Stimulated activated CD4-positive, alpha-beta T cell treated with anti-CD3 and anti-CD28 coated beads, Interleukin-12 subunit alpha, Interleukin-12 subunit beta, amount 100 ng/mL, for 48 hours (primary cell): ENCODE data around the gene WFIKKN1.

Source experiments
- DNase-seq, 3 donors: peaks; one replicate each; pipeline ENCODE4 v3.0.0-alpha.2; 2020; ENCODE audit warnings: low read depth in 2 of 3, low spot score in 1 of 3

WFIKKN1 gene

DNA sequence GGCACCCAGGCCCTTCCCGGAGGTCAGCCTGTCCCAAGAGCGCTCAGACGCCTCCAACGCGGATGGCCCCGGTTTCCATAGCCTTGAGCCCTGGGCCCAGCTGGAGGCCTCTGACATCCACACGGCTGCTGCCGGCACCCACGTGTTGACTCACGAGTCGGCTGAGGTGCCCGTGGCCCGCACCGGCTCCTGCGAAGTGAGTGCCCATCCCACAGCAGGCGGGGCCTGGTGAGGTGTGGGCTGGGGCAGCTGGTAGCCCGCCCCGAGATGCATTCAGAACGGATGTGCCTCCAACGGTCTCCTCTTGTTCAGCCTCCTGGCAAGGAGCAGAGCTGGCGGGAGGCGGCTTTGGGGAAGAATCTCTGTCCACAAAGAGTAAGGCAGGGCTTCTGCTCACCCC lies 21.1 kb downstream of the WFIKKN1 start:
- no peak for DNase-seq

DNA sequence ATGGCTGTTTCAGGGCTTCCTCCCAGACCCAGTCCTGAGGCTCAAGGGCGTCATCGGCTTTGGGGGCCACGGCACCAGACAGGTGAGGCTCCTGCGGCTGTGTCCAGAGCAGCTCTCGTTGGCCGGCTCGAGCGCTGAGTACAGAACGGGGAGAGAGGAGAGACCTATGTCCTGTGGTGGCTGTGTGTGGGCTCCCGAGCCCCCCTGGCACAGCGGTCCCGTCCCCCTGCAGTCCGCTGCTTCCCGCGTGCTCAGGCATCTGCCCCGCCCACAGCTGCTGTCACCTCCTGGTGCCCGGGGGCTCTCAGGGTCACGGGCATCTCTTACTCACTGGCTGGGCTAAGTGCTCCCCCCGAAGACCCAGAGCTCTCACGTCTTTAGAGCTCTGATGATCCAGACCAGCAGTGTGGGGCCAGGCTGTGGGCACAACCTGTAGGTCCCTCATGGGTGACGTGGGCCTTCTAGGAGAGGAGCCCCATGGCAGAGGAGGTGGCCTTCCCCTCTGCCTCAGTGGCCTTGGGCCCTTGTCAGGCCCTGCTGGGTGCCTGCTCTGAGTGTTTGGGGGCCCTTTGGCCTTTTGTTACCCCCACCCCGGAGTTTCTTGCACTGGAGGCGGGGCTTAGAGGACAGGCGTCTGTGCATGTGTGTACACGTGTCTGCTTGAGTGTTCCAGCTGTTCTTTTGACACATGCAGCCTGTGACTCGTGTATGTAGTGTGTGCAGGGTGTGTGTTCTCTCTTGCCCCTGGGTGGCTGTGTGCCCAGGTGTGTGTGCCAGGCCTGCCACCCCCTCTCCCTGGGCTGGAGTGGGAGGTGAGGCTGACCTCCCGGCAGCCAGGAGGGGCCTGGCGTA lies 21.9 kb downstream of the WFIKKN1 start:
- DNase-seq = no peak

DNA sequence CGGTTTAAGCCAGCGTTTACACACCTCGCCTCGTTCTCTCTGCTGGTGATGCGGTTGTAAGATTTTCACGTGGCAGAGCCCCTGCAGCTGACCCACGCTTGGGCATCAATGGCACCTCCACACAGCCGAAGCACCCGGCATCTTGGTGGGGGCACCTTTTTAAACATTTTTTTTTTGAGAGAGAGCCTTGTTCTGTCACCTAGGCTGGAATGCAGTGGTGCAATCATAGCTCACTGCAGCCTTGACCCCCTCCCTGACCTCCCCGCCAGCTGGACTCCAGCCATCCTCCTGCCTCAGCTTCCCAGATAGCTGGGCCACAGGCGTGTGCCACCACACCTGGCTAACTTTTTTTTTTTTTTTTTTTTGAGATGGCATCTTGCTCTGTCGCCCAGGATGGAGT lies 23.2 kb downstream of the WFIKKN1 start:
- DNase-seq = no peak

DNA sequence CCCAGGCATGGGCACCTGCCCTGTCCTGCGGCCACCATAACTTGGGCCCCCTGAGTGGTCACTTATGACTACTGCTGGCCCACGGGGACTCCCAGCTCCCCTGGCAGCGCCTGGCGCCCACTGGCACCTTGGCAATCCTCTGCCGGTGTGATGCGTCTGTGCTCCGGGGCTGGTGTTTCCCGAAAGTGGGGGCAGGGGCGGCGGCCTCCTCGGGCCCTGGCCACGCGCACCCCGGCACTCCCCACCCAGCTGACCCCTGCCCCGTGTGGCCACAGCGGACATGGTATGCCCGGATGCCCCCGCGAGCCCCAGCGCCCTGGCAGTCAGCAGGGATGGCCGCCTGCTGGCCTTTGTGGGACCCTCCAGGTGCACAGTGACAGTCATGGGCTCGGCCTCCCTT lies 26.7 kb downstream of the WFIKKN1 start:
- no peak for DNase-seq

DNA sequence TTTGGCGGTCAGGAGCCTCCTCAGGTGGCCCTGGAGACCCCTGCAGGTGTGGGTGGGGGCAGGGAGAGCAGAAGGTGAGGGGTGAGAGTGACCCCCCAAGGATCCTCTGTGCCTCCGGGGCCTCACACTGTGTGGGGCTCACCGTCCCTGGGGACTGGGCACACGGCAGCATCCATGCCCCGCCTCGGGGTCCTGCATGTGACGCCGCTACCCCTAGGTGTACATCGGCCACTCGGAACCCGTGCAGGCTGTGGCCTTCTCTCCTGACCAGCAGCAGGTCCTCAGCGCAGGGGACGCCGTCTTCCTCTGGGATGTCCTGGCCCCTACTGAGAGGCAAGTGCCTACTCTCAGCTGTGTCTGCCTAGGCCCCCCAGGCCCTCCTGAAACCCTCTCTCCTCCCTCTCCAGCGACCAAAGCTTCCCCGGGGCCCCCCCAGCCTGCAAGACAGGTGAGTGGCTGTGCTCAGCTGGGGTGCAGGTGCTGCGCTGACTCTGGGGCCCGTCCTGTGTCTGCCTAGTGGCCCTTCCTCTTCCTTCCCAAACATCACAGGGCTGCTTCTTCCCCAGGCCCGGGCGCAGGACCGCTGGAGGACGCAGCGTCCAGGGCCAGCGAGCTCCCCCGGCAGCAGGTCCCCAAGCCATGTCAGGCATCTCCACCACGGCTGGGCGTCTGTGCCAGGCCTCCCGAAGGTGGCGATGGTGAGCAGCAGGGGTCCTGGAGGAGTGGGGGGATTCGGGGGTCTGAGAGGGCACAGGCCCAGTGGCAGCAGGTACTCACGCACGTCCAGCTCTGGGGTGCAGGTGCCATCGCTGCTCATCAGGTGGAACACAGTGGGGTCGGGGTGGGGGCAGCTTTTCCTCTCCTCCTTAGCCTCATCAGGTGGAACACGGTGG lies 28.1 kb downstream of the WFIKKN1 start:
- DNase-seq = no peak

DNA sequence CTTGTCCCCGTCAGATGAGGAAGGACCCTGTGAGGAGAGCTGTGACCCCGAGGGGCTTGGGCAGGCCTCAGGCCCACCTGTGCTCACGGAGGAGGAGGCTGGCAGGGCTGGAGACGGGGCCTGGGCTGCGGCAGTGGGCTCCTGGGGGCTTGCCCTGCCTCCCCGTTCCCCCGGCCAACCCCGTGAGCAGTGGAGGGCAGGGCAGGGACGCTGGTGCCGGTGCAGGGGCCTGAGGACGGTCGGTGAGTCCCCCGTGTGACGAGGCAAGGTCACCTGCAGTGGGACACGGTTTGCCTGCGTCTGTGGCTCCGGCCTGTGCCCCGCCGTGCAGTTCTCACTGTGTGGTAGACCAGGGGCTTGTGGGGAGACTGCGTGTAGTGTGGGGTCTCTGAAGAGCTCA lies 28.8 kb downstream of the WFIKKN1 start:
- DNase-seq = no peak

DNA sequence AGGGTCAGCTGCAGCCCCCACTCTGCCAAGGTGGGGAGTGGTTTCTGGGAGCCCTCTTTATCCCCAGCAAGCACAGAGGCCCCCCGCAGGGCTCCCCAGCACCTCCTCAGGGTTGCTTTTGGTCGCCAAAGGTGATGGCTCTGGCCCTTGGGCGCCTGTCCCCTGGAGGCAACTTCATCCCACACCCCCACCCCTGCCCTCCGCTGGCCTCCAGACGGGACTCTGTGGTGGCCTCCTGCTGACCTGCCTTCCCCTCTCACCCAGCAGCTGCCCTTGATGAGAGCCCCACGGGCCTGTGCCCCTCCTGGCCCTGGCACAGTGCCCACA lies 29.3 kb downstream of the WFIKKN1 start:
- DNase-seq = no peak

DNA sequence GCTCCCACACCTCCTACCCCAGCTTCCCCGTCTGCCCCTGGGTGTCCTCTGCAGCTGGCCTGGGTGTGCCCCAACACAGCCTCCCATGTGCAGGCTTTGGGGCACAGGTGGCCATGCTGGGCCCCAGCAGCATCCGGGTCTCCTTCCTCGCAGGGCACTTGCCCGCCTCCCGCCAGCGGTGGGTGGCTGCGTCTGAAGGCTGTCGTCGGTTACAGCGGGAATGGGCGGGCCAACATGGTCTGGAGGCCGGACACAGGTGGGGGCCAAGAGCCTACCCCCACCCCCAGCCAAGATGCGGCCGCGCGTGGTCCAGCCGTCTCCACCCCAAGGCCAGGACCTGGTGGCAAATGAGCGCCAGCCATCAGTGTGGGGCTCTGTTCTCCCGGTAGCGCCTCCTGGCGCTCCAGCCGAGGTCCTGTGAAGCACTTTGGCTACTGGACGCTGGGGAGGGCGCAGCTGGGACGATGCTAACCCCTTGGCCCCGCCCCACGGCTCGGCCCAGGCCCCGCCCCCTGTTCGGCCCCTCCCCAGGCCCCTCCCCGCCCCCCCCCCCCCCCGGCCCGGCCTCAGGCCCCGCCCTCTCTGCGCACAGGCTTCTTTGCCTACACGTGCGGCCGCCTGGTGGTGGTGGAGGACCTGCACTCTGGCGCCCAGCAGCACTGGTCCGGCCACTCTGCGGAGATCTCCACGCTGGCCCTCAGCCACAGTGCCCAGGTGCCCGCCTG lies 29.8 kb downstream of the WFIKKN1 start:
- DNase-seq = peak in 1 of 3 donors; percentile 62

DNA sequence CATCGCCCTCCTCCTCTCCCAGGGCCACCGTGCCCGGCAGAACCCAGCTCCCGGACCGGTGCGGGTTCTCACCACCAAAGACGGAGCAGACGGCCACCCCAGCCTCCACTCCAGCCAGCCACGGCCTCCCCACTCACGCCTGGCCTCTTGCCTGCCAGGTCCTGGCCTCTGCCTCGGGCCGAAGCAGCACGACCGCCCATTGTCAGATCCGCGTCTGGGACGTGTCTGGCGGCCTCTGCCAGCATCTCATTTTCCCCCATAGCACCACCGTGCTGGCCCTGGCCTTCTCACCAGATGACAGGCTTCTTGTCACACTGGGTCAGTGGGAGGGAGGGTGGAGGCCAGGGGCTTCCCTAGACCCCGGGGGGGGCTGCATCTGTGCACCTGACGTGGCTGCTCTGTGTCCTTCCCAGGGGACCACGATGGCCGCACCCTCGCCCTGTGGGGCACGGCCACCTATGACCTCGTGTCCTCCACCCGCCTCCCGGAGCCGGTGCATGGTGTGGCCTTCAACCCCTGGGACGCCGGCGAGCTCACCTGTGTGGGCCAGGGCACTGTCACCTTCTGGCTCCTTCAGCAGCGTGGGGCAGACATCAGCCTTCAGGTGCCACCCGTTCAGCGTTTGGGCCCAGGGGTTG lies 30.5 kb downstream of the WFIKKN1 start:
- DNase-seq = no peak

DNA sequence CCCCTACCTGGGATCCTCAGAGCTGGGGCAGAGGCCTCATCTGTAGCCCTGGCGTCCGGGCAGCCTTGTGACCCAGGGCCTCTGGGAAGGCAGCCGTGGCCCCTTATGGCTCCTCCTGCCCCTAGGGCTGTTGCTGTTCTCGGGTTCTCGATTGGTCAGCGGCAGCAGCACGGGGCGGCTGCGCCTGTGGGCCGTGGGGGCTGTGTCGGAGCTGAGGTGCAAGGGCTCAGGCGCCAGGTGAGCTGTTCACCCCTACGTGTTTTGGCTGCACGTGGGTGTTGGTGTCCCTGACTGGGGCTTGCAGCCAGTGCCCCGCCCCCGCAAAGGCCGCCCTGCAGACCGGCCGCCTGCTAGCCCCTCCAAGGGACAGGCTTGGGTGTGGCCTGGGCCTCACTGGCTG lies 31.3 kb downstream of the WFIKKN1 start:
- DNase-seq = no peak

DNA sequence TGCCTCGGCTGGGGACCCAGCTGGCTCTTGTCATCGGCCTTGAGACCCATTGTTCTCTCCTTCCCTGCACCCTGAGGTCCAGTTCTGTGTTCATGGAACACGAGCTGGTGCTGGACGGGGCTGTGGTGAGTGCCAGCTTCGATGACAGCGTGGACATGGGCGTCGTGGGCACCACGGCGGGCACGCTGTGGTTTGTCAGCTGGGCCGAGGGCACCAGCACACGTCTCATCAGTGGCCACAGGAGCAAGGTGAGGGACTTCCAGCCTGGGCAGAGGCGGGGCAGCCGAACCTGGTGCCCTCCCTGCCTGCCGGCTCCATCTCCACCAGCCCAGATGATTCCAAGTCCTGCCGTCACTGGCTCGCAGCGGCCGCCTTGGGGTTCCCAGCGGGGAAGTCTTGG lies 31.8 kb downstream of the WFIKKN1 start:
- DNase-seq = no peak

DNA sequence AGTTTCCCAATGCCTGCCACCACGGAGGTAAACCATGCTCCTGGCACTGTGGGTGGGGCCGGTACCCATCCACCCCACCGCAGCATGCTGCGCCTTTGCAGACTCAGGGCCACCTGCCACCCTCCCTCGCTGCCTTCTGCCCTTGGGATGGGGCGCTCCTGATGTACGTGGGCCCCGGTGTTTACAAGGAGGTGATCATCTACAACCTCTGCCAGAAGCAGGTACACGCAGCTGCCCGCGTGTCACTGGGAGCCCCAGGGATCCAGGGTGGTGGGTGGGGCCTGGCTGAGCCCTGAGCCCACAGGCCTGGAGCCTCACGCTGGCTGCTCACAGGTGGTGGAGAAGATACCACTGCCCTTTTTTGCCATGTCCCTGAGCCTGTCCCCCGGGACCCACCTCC lies 35.8 kb downstream of the WFIKKN1 start:
- DNase-seq = no peak

DNA sequence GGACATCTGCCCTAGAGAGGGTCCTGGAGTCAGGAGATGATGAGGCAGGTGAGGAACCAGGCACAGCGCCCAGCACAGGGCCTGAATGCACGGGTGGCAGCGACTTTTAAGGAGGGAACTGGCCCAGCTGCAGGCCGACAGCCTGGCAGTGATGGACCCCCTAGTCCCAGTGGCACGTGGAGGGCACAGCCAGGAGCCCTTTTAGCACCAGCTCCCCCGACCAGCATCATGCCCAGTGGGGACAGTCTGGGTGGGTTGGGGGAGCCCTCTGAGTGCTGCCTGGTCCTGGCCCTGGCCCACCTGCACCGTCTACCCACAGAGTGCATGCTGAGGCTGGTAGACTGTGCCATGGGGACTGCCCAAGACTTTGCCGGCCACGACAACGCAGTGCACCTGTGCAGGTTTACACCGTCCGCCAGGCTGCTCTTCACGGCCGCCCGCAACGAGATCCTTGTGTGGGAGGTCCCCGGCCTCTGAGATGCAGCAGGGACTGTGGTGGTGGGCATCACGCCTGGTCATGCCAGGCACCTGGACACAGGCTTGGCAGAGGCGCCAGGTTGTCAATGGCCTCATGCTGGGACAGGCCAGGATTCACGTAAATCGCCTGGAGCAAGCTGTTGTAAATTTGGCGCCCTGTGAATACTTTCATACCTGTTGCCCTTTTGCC lies 36.5 kb downstream of the WFIKKN1 start:
- no peak for DNase-seq

DNA sequence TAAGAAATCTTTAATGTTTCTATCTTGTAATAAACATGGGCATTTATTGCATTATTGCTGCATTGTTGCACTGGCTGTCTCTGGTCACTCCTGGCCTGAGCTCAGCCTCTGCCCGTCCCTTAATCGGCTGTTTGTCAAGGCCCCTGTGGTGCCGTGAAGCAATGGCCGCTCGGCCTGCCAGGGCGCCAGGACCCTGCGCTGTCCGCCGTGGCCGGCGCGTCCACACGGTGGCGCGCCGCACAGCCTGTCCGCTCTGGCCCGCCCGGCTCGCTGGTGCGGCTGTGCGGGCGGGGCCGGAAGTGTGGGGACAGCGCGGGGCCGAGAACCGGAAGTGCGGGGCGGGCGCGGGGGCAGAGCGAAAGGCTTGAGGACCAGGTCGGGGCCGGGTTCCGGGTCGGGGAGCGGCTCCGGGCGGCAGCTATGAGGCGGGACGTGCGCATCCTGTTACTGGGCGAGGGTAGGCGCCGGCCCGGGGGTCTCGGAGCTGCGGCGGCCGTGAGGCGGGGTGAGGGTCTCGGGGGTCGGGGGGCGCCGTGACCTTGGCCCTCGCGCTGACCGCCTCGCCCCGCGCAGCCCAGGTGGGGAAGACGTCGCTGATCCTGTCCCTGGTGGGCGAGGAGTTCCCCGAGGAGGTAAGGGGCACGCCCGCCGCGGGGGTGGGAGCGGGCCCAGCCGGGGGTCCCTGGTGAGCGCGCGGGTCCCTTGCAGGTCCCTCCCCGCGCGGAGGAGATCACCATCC lies 37.2 kb downstream of the WFIKKN1 start, which contains the start of gene RHOT2:
Gene RHOT2, plus strand, starts transcription at position 353 of the 739 bp plus-strand sequence. Its CDS starts 68 bp downstream, at position 421.
- DNase-seq = peak; percentile 85 to 94 (median 87)

DNA sequence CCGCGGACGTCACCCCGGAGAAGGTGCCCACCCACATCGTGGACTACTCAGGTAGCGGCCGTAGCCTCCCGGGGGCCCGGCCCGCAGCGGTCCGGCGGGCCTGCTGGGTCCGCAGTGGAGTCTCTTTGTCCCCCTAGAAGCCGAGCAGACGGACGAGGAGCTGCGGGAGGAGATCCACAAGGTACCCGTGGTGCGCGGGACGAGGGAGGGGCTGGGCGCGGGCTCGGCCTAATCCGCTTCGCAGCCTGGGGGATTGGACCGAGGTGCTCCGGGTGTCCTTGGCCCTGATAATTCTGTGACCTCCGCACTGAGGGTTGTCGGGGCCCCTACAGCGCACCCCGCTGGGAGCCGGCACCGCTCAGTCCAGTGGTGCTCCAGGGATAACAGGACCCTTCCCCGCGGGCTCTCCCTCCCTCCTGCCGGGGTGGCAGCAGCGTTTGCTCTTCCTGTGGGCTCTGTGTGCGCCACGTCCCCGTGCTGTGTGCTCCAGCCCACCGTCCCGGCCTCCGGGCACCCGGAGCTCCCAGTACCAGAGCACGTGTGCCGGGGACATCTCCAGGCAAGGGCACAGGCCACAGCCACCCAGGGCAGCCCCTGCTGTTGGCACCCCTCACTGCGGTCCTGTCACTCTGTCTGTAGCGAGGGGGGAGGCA lies 37.9 kb downstream of the WFIKKN1 start:
- DNase-seq = no peak

DNA sequence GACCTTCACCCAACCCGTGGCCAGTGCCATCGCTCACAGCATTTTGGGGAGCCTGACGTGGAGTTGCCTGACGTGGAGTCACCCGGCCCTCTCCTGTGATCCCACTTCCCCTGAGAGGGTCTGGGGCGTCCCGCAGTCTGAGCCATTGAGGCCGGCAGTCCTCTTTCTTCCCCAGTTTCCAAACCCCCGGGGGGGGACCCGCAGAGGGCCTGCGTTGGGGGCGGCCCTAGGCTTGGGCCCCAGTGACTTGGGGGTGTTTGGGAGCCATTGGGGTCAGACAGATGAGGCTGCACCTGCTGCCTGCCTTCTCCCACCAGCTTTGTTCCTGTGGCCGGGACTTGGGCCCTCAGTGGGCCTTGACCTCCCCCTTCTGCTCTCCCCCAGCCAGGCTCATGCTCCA lies 38.9 kb downstream of the WFIKKN1 start:
- no peak for DNase-seq

DNA sequence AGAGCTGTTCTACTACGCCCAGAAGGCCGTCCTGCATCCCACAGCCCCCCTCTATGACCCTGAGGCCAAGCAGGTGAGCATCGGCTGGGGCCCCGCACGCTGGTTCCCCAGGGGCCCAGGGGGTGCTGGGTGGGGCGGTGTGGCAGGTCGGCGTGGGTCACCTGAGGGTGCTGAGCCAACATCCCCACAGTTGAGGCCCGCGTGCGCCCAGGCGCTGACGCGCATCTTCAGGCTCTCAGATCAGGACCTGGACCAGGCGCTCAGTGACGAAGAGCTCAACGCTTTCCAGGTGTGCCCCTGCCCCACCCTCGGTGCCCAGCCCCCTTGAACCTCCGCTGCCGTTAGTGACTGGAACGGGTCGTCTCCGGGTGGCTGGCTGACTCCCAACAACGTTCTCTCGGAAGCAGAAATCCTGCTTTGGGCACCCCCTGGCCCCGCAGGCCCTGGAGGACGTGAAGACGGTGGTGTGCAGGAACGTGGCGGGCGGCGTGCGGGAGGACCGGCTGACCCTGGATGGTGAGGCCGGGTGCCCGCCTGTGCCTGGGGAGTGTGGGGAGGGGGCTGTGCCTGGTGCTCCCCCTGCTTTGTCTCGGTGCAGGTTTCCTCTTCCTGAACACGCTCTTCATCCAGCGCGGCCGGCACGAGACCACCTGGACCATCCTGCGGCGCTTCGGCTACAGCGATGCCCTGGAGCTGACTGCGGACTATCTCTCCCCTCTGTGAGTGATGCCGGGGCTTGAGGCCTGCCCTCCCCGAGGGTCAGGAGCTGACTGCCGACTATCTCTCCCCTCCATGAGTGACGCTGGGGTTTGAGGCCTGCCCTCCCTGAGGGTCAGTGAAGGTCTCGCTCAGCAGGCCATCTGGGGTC lies 39.9 kb downstream of the WFIKKN1 start:
- no peak for DNase-seq

DNA sequence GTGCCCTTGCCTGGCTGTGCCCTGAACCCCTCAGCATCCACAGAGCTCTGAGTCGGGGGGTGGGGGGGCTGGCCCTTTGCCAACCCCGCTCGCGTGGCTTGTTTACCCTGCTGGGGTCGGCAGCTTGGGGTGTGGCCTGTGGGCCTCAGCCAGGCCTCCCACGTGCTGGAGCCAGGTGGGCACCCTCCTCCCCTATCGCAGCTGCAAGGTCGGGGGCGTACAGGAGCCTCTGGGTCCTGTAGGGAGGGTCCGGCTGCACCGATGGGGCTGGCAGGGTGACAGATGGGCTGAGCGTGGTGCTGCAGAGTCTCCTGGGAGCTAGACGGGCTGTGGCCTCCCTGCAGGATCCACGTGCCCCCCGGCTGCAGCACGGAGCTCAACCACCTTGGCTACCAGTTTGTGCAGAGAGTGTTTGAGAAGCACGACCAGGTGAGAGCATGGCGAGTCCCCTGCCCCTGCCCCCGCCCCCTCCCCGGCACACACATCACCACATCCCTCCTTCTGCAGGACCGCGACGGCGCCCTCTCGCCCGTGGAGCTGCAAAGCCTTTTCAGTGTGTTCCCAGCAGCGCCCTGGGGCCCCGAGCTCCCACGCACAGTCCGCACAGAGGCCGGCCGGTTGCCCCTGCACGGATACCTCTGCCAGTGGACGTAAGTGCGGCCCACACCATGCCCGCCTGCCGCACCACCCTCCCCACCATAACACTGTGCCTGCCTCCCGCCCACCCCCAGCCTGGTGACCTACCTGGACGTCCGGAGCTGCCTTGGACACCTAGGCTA lies 40.8 kb downstream of the WFIKKN1 start:
- no peak for DNase-seq
